ENCODE data around the gene MUC20.
"Not testable (repeated sequence)": the region's sequence is repeated elsewhere in the genome, so short reads cannot be mapped to it uniquely, and the experiment has no call there.

MUC20 gene

DNA sequence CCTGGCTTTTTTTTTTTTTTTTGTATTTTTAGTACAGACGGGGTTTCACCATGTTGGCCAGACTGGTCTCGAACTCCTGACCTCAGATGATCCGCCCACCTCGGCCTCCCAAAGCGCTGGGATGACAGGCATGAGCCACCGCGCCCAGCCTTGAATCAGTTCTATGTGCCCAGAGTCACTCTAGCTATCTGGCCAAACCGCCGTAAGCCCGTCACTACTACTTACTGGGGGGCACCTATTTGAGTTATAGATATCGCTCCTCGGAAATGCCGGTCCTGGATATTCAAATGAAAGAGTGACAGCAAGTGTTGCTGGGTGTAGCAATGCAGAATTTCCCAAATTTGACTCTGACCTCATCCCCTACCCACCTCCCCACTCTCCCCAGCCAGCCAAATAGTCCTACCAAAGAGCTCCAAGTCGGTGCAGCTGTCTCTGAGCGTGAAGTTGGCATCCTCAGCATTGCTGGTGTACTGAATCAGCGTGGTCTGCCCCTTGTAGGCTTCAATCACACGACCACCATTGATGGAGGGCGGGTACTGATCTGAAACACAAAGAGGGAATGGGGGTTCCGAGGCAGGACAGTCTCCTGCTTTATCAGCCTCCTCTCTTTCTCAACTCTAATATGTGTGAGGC, 38.1 kb downstream of the MUC20 start:
- no peak for DNase-seq

DNA sequence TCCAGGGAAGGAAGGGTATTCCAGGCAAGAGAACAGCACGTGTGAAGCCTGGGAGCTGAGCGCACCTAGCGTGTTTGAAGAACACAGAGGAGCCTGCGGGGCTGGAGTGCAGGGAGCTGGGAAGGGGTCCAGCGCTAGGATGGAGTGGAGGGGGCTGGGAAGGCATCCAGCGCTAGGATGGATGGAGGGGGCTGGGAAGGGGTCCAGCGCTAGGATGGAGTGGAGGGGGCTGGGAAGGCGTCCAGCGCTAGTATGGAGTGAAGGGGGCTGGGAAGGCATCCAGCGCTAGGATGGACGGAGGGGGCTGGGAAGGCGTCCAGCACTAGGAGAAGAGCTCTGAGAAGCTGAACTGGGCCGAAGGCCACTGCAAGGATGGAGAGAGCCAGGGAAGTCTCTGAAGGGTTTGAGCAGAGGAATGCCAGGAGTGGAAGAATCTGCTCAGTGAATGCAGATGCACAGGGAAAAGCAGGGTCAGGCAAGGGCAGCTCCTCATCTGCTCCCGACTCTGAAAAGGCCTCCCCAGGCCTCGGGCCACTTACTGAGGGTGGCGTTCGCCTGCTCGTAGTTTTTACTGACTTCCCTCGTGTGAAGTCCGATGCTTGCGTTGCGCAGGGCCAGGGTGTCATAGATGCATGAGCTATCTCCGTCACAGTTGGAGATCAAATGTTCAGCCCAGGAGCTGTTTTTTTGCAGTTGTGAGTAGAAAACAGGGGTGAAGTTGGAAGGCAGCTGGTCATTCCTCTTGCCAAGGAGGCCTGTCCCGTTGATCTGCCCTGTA, 39.8 kb downstream of the MUC20 start:
- DNase-seq: no peak

DNA sequence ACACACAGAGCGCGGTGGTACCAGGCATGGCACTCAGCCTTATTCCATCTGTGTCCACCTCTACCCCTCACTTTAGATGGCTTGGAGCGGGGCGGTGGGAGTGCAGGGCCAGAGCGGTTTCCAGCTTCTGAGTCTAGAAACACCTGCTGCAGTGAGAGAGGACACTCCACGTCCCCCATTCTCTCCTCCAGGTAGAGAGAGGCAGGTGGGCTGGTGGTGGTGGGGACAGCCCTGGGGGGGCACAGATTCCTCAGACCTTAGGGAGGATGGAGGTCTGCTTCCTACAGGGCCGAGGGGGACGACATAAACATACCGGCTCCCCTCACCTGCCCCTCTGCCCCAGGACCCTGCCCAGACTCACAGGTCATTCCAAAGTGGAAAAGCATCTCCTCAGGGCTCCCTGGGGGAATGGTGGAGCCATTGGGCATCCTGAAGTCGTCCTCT, 40.4 kb downstream of the MUC20 start:
- DNase-seq: no peak

DNA sequence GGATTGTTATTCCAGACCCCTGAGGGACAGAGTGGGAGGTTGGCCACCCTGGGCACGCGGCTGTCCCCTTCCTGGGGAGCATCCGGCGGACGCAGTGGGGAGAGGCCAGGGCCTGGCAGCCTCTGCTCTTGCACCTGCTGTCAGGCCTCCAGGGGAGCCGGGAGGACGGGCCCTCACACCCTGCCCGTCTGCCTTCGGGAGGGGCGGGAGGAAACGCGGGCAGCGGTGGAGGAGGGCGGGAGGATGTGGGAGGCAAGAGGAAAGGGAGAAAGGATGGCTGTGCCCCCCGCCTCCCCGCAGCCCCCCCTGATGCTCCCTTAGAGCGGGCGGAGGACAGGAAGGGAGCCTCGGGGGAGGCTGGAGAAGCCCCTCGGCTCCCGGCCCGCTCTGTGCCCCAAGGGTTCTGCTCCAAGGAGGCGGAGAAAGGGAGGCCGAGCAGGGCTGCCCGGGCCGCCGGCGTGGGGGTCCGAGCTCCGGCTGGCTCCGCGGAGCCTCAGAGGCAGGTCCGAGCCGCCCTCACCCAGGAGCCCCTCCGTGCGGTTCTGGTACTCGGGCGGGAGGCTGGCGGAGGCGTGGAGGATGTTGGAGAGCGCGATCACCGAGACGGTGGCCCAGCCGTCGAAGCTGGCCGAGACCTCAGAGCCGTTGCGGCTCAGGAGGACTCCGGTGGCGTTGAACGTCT, 40.9 kb downstream of the MUC20 start:
- no peak for DNase-seq

DNA sequence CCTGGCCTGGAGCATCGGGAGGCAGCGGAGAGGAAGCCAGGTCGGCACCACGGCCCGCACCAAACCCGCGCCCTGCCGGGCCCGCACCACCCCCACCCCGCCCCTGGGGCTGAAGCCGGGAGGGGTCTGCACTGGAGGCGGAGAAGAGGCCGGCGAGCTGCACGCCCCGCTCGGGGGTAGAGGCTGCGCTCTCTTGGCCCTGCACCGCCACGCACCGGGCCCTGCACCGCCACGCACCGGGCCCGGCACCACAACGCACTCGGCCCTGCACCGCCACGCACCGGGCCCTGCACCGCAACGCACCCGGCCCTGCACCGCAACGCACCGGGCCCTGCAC, 41.4 kb downstream of the MUC20 start:
- no peak for DNase-seq

DNA sequence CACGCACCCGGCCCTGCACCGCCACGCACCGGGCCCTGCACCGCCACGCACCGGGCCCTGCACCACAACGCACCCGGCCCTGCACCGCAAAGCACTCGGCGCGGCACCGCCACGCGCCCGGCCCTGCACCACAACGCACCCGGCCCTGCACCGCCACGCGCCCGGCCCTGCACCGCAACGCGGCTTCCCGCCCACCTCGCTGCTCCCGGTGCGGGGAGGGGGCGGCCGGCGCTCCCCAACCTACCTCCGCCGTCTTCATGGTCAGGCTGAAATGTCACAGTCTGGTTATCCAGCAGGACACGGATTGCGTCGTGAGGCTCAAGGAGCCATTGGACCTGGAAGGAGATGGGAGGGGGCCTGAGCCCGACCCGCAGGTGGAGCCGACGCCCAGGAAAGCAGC, 41.8 kb downstream of the MUC20 start:
- no peak for DNase-seq

DNA sequence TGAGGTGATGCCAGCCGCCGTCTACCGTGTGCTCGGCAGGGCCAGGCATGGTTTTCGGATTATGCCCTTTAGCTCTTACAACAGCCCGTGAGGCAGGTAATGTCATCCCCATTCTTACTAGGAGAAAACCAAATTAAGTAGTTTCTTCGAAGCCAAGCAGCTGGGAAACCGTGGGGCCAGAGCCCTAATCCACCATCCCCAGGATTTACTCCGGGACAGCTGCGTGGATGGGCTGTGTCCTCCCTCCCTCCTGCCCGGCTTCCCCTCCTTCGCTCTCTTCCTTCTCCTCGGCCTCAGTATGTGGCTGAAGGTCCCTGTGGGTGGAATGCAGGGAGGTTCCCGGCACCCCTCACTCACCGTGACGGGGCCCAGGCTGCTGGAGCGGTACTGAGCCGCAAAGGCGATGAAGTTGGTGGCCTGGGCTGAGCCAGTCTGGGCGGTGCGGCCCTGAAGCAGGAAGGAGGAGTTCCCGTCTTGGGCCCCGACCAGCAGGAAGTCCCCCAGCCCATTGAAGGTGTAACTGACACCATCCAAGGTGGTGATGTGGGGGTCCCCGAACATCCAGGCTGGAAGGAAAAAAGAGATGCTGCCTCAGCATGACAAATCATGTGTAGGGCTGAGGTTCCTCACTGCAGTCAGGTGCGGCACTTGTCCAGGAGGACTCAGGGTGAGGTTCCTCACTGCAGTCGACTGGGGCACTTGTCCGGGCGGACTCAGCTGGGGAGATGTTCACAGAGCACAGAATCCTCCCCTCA, 42.5 kb downstream of the MUC20 start:
- no peak for DNase-seq

DNA sequence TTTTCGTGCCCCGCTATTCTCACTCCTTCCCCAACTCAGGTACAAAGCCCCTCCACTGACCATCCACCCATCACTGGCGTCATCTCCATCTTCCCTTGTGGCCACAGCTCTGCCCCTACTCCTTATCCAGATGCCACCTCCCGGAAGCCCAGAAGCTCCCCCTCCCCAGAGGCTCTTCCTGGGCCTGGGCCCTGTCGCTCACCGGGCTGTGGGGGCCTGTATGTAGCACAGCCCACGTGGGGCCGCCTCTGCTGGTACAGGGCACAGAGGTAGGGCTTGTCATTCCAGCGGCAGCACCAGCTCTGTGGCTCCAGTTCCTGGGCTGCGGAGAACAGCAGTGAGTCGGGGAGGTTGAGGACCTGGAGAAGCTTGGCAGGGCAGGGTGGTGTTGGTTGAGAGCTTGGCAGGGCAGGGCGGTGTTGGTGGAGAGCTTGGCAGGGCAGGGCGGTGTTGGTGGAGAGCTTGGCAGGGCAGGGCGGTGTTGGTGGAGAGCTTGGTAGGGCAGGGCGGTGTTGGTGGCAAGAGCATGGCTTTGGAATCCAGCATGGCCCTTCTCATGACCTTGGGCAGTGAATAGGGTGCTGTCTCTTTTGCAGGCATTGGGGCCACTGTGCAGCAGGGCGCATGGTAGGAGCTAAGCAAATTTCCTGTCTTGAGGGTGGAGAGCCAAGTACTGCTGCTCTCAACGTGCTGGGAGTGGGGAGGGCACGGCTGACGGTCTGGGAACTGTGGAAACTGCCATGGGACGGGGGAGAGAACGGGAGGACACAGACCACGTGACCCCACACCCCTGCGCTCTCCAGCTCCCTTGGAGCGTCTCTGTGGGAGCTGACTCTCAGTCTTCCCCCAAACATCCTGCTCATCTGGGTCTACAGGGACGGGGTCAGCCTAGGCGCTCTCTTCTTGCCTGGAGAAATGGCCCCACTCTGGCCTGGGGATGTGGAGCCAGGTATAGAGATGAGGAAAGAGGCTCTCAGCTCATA, 43.4 kb downstream of the MUC20 start:
- DNase-seq: no peak

DNA sequence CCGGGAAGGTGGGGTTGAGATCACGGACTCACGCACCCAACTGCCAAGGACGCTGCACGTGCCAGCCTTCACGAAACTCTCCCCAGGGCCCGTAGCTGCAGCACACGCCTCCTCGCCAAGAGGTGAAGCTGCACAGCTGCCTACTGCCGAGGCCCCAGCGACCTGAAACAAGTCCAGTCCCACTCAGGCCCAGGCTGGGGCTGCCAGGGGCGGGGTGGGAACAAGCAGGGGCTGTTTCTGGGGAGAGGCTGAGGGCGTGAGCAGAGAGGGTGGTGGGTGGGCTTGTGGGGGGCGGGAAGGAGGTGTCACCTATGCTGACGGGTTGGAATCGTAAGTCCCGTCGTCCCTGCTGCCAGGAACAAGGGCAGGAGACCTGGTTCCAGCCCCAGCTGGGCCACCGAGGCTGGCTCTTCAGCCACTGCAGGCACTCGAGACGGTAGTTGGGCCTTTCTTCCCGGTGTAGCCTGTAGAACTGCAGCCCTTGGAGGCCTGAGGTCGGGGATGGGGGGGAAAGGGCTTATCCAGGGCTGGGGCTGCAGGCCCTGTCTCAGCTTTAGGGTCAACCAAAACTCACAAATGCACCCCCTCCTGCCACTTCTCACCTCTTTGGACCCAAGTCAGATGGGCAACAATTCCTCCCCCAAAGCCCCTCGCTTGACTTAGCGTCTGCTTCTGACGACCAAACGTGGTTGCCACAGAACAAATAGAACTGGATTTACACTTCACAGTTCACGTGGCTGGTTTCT, 44.4 kb downstream of the MUC20 start:
- DNase-seq: no peak

DNA sequence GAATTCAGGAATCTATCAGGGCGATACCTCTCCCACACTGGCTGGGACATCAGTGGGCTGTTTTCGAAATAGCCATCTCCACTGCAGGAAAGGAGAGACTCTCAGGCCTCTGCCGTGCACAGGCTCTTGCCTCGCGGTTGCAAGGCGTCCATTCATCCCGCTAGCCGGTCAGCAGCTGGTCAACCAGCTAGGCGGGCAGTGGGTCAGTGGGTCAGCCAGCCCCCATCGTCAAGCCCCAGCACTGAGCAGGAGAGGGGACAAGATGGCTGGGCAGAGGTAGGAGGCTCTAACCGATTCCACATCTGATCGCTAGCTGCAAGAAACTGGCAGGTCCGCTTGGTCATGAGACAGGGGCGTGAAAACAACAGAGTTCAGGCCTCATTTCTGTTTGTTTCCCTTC, 45.9 kb downstream of the MUC20 start:
- no peak for DNase-seq

DNA sequence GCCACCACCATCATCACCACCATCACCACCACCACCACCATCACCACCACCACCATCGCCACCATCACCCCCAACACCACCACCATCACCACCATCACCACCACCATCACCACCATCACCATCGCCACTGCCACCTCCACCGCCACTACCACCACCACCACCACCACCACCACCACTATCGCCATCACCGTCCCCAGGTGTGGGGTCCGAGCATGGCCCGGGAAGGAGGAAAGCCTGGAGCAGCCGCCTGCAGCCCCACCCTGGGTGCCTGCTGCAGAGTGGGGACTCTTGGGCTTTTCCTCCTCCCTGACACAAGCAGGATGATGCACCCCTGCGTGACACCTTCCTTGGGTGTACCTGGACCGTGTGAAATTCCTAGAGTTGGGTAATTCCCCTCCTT, 47.0 kb downstream of the MUC20 start:
- DNase-seq: no peak

DNA sequence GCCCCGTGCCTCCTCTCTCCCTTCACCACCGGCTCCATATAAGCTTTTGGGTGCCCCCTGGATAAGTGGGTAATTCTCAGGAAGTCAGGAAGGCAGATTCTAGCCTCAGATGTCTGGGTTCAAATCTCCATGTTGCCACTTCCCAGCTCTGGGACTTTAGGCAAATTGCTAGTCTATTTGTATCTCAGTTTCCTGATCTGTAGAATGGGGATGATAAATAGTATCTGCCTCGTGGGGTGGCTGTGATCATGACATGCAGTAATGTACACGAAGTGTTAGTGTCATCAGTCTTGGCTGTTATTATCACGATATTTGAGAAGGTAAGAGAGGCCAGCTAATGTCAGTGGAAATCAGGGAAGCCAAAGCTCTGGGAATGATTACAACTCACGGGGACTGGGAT, 47.6 kb downstream of the MUC20 start:
- no peak for DNase-seq

DNA sequence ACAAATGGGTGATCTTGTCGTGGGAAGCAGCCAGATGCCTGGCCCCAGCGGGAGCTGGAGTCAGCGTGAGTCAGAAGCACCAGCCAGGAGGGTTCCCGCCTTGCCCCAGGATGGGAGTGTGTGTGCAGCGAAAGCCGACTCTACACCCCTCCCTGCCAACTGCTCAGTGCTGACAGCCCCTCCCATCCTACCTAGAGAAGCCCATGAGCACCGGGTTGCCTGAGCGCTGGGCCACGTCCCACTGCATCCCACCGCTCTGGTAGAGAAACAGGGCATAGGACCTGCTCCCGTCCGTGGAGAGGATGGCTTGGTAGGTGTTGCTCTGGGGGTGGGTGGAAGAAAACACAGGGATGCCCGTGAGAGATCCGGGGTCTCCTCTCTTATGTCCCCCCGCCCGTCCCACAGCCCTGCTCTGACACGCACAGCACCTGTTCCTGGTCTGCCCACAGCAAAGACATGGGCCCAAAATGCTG, 48.1 kb downstream of the MUC20 start:
- no peak for DNase-seq

DNA sequence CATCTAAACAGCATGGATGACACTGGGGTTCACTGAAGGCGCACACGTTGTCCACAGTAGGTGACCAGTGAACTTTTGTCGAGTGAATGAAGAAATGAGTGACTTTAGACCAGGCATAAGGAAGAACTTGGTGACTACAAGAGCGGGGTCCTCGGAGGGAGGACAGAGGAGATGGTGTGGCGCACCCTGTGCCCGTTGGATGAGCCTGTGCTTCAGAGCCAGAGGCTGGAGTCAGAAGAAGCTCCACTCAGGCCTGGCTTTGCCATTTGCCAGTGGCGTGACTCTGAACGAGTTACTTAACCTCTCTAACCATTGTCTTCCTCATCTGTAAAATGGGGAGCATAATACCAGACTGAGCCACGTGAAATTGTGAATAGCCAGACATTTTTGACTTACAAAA, 48.8 kb downstream of the MUC20 start:
- DNase-seq: no peak

DNA sequence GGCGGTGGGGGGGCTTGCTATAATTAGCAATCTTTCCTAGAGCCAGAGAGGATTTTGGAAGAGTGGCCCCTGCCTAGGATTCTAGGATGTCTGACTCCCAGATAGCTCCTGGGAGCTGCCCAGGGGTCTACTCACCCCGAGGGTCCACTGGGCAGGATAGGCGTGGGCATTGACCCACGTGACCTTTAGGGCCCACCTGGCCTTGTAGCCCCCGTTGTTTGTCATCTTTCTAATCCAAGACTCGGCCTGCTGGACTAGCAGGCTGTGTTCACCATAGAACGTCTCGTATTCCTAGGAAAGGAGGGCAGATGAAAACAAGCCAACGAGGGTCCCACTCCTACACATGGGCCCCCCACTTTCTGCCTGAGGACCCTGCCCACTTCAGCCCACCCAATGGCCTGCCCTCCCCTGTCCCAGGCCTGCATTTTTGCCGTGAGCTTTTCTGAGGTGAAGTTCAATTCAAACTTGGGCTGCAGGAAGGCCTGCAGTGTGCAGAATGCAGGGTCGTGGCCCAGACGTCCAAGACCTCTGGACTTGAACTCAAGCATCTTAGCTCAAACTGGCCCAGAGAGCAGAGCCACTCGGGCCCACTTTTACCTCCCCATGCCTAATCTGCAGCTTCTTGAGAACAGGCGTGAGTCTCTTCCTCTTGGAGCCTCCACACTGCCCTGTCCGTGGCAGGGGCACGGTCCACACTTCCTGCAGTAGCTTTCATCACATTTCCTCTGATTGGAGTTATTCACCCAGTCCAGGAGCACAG, 49.5 kb downstream of the MUC20 start:
- DNase-seq: no peak

DNA sequence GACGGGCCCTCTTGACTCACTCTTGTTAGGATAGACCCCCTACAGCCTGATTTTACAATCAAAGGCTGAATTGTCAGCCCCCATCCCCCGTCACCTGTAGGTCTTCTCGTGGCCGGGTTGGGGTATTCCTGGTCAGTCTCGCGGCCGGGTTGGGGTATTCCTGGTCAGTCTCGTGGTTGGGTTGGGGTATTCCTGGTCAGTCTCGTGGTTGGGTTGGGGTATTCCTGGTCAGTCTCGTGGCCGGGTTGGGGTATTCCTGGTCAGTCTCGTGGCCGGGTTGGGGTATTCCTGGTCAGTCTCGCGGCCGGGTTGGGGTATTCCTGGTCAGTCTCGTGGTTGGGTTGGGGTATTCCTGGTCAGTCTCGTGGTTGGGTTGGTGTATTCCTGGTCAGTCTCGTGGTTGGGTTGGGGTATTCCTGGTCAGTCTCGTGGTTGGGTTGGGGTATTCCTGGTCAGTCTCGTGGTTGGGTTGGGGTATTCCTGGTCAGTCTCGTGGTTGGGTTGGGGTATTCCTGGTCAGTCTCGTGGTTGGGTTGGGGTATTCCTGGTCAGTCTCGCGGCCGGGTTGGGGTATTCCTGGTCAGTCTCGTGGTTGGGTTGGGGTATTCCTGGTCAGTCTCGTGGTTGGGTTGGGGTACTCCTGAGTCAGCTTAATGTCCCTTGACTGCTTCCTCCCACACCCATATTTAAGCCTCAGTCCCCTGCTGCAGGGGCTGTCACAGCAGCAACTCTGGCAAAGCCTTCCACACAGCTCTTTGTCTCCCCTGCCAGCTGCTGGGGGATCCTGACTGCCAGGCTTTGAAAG, 50.3 kb downstream of the MUC20 start:
- not testable (repeated sequence) for DNase-seq

DNA sequence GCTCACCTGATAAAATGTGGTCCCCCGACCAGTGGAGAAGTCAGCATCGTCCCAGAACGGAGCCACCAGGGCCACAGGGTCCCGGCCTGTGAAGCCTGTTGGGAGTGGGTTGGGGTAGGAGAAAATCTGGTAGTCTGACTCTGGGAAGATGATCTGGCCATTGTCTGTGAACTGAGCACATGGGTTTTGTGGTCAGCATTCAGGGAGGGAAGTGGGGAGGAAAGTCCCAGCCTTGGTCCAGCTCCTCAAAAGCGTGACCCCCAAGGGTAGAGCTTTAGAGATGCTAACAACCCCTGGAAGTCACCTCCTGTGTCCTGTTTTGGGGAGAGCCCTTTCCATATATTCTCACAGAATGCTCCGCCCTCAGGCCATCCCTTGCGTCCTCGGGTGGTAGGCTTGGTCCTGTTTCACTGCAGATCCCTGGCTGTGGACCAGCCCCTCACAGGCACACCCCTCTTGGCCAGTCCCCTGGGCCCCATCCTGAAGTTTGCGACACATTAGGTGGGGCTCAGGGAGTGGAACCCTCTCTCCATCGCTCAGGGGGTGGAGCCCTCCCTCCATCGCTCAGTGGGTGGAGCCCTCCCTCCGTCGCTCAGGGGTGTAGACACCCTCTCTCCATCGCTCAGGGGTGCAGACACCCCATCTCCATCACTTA, 51.0 kb downstream of the MUC20 start:
- no peak for DNase-seq

DNA sequence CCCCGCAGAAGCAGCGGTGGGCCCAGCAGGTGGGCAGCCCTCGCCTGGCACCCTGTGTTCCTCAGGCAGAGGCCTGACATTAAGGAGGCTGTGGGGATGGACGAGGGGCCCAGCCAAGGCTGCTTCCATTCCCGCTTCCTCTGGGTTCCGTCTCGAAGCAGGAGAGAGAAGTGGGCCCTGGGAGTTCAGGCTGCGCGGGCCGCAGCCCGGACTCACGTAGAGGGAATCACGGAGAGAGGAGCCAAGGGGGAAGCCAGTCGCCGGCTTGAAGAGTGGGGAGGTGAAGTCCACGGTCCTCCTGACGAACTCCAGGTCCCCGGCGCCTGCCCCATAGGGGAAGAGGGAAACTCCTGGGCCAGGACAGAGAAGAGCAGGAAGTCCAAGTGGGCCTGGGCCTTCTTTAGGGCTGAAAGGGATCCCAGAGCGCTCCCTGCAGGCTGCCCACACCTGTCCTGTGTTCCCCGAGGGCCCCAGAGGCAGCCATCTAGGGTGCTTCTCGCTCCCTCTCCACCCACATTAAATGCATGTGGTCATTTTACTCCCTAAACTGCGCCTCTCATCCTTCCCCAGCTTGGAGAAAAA, 53.3 kb downstream of the MUC20 start:
- DNase-seq: no peak

DNA sequence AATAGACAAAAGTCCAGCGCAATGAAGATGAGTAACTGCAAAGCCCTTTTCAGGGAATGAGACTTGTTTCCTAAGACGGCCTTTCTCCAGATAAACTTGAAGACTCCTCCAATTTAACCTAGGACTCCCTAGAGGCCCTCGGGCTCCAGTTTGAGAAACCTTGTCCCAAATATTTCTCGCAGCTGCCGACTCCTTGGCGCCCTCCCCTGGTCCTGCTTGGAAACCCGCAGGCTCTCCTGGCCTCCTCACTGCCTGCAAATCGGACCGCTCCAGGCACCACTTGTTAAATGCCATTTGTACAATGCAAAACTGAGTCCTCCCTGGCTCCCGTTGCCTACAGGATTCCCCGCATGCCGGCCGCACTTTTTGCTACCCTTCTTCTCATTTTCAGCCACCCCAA, 54.1 kb downstream of the MUC20 start:
- no peak for DNase-seq

Measured in activated T-cell treated with anti-CD3 and anti-CD28 coated beads for 4 hours (primary cell).